GM12878 (cell line): Measurements from ENCODE around the gene SCARB1. TPM values are rescaled to one million over a fixed set of nuclear protein-coding genes. Genes with fewer than 3 reads are reported as not detected.

Experiments
- ATF3 ChIP-seq: IDR thresholded peaks from 2 replicates; pipeline ENCODE4 v1.6.1; 2011; ENCODE audit warnings: low read depth, mild to moderate bottlenecking, low read length, moderate library complexity, borderline replicate concordance; ENCODE audit errors: extremely low read depth
- BCL3 ChIP-seq: IDR thresholded peaks from 2 replicates; pipeline ENCODE4 v1.6.1; 2011; ENCODE audit warnings: borderline replicate concordance, low read depth, mild to moderate bottlenecking, moderate library complexity, low read length; ENCODE audit not compliant: insufficient read depth, poor library complexity, severe bottlenecking
- E2F4 ChIP-seq: IDR thresholded peaks from 2 replicates; pipeline ENCODE4 v1.6.1; 2012; ENCODE audit warnings: low read depth, low read length, improper control_type of control experiment
- EED ChIP-seq: sonication (generic); IDR thresholded peaks from 2 replicates; pipeline ENCODE4 v1.6.1; 2016; ENCODE audit warnings: antibody characterized with exemption, low read depth
- ESRRA ChIP-seq: IDR thresholded peaks from 2 replicates; pipeline ENCODE4 v1.6.1; 2012; ENCODE audit warnings: mild to moderate bottlenecking, low read length, improper control_type of control experiment
- ETV6 ChIP-seq, 2 experiments: fragments of 450-650 bp in 1 of 2; IDR thresholded peaks in 1 of 2; conservative IDR thresholded peaks in 1 of 2; 2 replicates each; pipeline ENCODE4 v1.6.1; 2014; ENCODE audit warnings: antibody characterized with exemption in 1 of 2, borderline replicate concordance in 1 of 2, low read depth in 1 of 2, mild to moderate bottlenecking in 1 of 2, moderate library complexity in 1 of 2
- FOXM1 ChIP-seq: IDR thresholded peaks from 2 replicates; pipeline ENCODE4 v1.6.1; 2012; ENCODE audit warnings: low read depth, mild to moderate bottlenecking, inconsistent platforms, low read length, moderate library complexity
- IRF4 ChIP-seq: IDR thresholded peaks from 2 replicates; pipeline ENCODE4 v1.6.1; 2011; ENCODE audit warnings: low read depth, low read length
- JUNB ChIP-seq: IDR thresholded peaks from 2 replicates; pipeline ENCODE4 v1.6.1; 2016; ENCODE audit warnings: antibody characterized with exemption, mild to moderate bottlenecking
- KAT2A ChIP-seq: conservative IDR thresholded peaks from 2 replicates; pipeline ENCODE4 v1.6.1; 2011; ENCODE audit warnings: low read depth, low read length; ENCODE audit not compliant: control insufficient read depth
- MEF2B ChIP-seq: fragments of 450-650 bp; IDR thresholded peaks from 2 replicates; pipeline ENCODE4 v1.6.1; 2018; ENCODE audit warnings: mild to moderate bottlenecking, moderate library complexity; ENCODE audit not compliant: partially characterized antibody, poor library complexity, severe bottlenecking
- MXI1 ChIP-seq: fragments of 150-350 bp; IDR thresholded peaks from 2 replicates; pipeline ENCODE4 v1.6.1; 2011; ENCODE audit warnings: low read depth, mild to moderate bottlenecking, inconsistent platforms, low read length, improper control_type of control experiment
- MYC ChIP-seq: IDR thresholded peaks from 2 replicates; pipeline ENCODE4 v1.6.1; 2011; ENCODE audit warnings: mild to moderate bottlenecking, low read length, moderate library complexity, inconsistent platforms; ENCODE audit not compliant: insufficient read depth, insufficient replicate concordance, insufficient read length, severe bottlenecking
- NKRF ChIP-seq: fragments of 450-650 bp; conservative IDR thresholded peaks from 2 replicates; pipeline ENCODE4 v1.6.1; 2017; ENCODE audit warnings: mild to moderate bottlenecking, moderate library complexity
- NR2C1 ChIP-seq: fragments of 450-650 bp; IDR thresholded peaks from 2 replicates; pipeline ENCODE4 v1.6.1; 2017; ENCODE audit warnings: antibody characterized with exemption, mild to moderate bottlenecking, moderate library complexity
- NR2F1 ChIP-seq: fragments of 450-650 bp; conservative IDR thresholded peaks from 2 replicates; pipeline ENCODE4 v1.6.1; 2017; ENCODE audit warnings: mild to moderate bottlenecking
- PBX3 ChIP-seq: IDR thresholded peaks from 2 replicates; pipeline ENCODE4 v1.6.1; 2011; ENCODE audit warnings: mild to moderate bottlenecking, low read depth, low read length, moderate library complexity; ENCODE audit not compliant: insufficient replicate concordance
- RCOR1 ChIP-seq: conservative IDR thresholded peaks from 2 replicates; pipeline ENCODE4 v1.6.1; 2012; ENCODE audit warnings: low read depth, low read length, improper control_type of control experiment
- RELB ChIP-seq: fragments of 450-650 bp; IDR thresholded peaks from 2 replicates; pipeline ENCODE4 v1.6.1; 2017; ENCODE audit warnings: low read depth, mild to moderate bottlenecking, moderate library complexity
- SMARCA5 ChIP-seq: fragments of 450-650 bp; IDR thresholded peaks from 2 replicates; pipeline ENCODE4 v1.6.1; 2017; ENCODE audit warnings: mild to moderate bottlenecking
- SREBF2 ChIP-seq: IDR thresholded peaks from 2 replicates; pipeline ENCODE4 v1.6.1; 2012; ENCODE audit warnings: mild to moderate bottlenecking, low read length
- YBX1 ChIP-seq: fragments of 450-650 bp; IDR thresholded peaks from 2 replicates; pipeline ENCODE4 v1.6.1; 2016; ENCODE audit warnings: antibody characterized with exemption
- ZNF207 ChIP-seq: fragments of 450-650 bp; IDR thresholded peaks from 2 replicates; pipeline ENCODE4 v1.6.1; 2014; ENCODE audit warnings: antibody characterized with exemption, mild to moderate bottlenecking, borderline replicate concordance
- polyA plus RNA-seq, 11 experiments: library from polyadenylated mRNA; depleted of rRNA in 4 of 11; unstranded in 6 of 11; stranded (reverse) in 5 of 11; fragments of >200 nt; fragmentation: Nextera tagmentation in 4 of 11; fragmentation: Illumina TruSeq in 1 of 11; extraction: Ambion mirVana in 4 of 11; extraction: Trizol in 1 of 11; gene quantifications; 1 replicate in 1 of 11; 2 replicates in 10 of 11; pipeline versions ENCODE4 v1.2.1 to v1.2.3, GENCODE V29; 2011 to 2016; ENCODE audit warnings: inconsistent platforms in 2 of 11, missing spikeins in 2 of 11, low read depth in 1 of 11
- total RNA-seq, 4 experiments: library from RNA; depleted of rRNA in 3 of 4; stranded (reverse); fragments of >200 nt in 3 of 4; fragmentation: Illumina TruSeq in 1 of 4; extraction: Trizol in 1 of 4; gene quantifications; 2 replicates each; pipeline versions ENCODE4 v1.2.1 to v1.2.3, GENCODE V29; 2013 to 2021

The SCARB1 gene
- total and polyA plus RNA-seq, 10 of the 15 experiments (the other 5 are each of a cell fraction or from before 2014, with no cell fraction given), result 0.34 to 104 (median 63.1) TPM

GRCh38 chr12:124827588-124828184 lies 36.0 kb downstream of the SCARB1 start (continued):
- TF ChIP-seq RELB (no peak), SREBF2 (no peak), SMARCA5 (peak; percentile 78), JUNB (no peak), MEF2B (no peak), MXI1 (no peak; the same call in 1 of the 2 replicates), KAT2A (no peak), ATF3 (no peak), RCOR1 (no peak), IRF4 (no peak), E2F4 (no peak), ETV6 (conservative IDR thresholded peaks at IDR 0.05 in 1 of 2, IDR thresholded peaks at IDR 0.05 in 1 of 2; ENCODE audit: borderline replicate concordance in 1 of 2, low read depth in 1 of 2) (no peak), PBX3 (no peak), MYC (no peak), EED (no peak), ZNF207 (no peak), YBX1 (no peak), NR2C1 (no peak), FOXM1 (no peak), BCL3 (no peak), NR2F1 (peak; percentile 67), NKRF (no peak), ESRRA (no peak)
